SK-N-SH (cell line): Measurements from ENCODE around the gene METRNL. TPM values are rescaled to one million over a fixed set of nuclear protein-coding genes. Genes with fewer than 3 reads are reported as not detected.
"Not testable (repeated sequence)": the region's sequence is repeated elsewhere in the genome, so short reads cannot be mapped to it uniquely, and the experiment has no call there.

ENCODE experiments used
- CTCF ChIA-PET: fragments of 300-600, 350-600 bp; formaldehyde crosslinking; extraction: SDS; loops from one replicate; lab custom pipeline; 2021; lab: Yijun Ruan, JAX
- POLR2A ChIA-PET: fragments of 350-600 bp; sonication (Branson Sonifier 250); formaldehyde crosslinking; extraction: SDS; loops from one replicate; lab custom pipeline; 2020; ENCODE audit warnings: antibody characterized with exemption, inconsistent platforms; lab: Yijun Ruan, JAX
- DNase-seq: peaks from one replicate; pipeline ENCODE4 v3.0.0; 2012
- H2AFZ ChIP-seq: fragments of 200-600 bp; sonication (generic); 2 replicates; pipeline ENCODE4 v1.8.1; 2016; ENCODE audit warnings: antibody characterized with exemption, mild to moderate bottlenecking, low read depth
- H3F3A ChIP-seq: fragments of 200-600 bp; sonication (generic); replicated peaks from 2 replicates; pipeline ENCODE3; 2016; ENCODE audit warnings: antibody characterized with exemption, mild to moderate bottlenecking; ENCODE audit not compliant: insufficient read depth
- H3K27ac ChIP-seq, 2 experiments: fragments of 200-500 bp in 1 of 2; fragments of 200-600 bp in 1 of 2; sonication (Bioruptor generic) in 1 of 2; sonication (generic), shearing (Covaris generic) in 1 of 2; 2 replicates each; pipeline versions ENCODE4 v1.5.1 to v1.6.1; 2014 to 2016; ENCODE audit warnings: low read depth in 2 of 2, inconsistent platforms in 1 of 2, low read length in 1 of 2, mild to moderate bottlenecking in 1 of 2, mixed read lengths in 1 of 2
- H3K27me3 ChIP-seq: fragments of 200-600 bp; sonication (generic), shearing (Covaris generic); 2 replicates; pipeline ENCODE4 v1.6.1; 2016; ENCODE audit warnings: mixed run types; ENCODE audit not compliant: insufficient read depth
- H3K36me3 ChIP-seq, 2 experiments: fragments of 200-500 bp in 1 of 2; fragments of 200-600 bp in 1 of 2; sonication (Bioruptor generic) in 1 of 2; sonication (generic) in 1 of 2; replicated peaks in 1 of 2; 2 replicates each; pipeline versions ENCODE3 to v1.5.1; 2014 to 2016; ENCODE audit warnings: low read length in 1 of 2, mild to moderate bottlenecking in 1 of 2; ENCODE audit not compliant: insufficient read depth in 2 of 2, control insufficient read depth in 1 of 2
- H3K4me1 ChIP-seq, 2 experiments: fragments of 200-500 bp in 1 of 2; fragments of 200-600 bp in 1 of 2; sonication (Bioruptor generic) in 1 of 2; sonication (generic), shearing (Covaris generic) in 1 of 2; 2 replicates each; pipeline versions ENCODE4 v1.5.1 to v1.6.1; 2014 to 2016; ENCODE audit warnings: low read depth in 1 of 2, low read length in 1 of 2, mixed run types in 1 of 2; ENCODE audit not compliant: insufficient read depth in 2 of 2, control insufficient read depth in 1 of 2
- H3K4me2 ChIP-seq: fragments of 200-600 bp; sonication (generic), shearing (Covaris generic); 2 replicates; pipeline ENCODE4 v1.6.1; 2017; ENCODE audit warnings: mixed run types
- H3K4me3 ChIP-seq, 2 experiments: fragments of 200-500 bp in 1 of 2; fragments of 200-600 bp in 1 of 2; sonication (Bioruptor generic) in 1 of 2; sonication (generic), shearing (Covaris generic) in 1 of 2; 2 replicates each; pipeline versions ENCODE4 v1.5.1 to v1.8.1; 2014 to 2016; ENCODE audit warnings: low read depth in 2 of 2, inconsistent platforms in 1 of 2, low read length in 1 of 2, mild to moderate bottlenecking in 1 of 2, mixed read lengths in 1 of 2, moderate library complexity in 1 of 2
- H3K79me2 ChIP-seq: fragments of 200-600 bp; sonication (generic); 2 replicates; pipeline ENCODE4 v1.8.1; 2017; ENCODE audit warnings: mild to moderate bottlenecking; ENCODE audit not compliant: insufficient read depth
- H3K9ac ChIP-seq: fragments of 200-600 bp; sonication (generic); 2 replicates; pipeline ENCODE4 v1.6.1; 2017; ENCODE audit warnings: mixed run types
- H3K9me2 ChIP-seq: fragments of 200-600 bp; sonication (generic); 2 replicates; pipeline ENCODE4 v1.6.1; 2017; ENCODE audit warnings: mixed run types
- H3K9me3 ChIP-seq: fragments of 200-600 bp; sonication (generic); 2 replicates; pipeline ENCODE4 v1.6.1; 2017; ENCODE audit warnings: mixed run types, mild to moderate bottlenecking, moderate library complexity
- H4K20me1 ChIP-seq: fragments of 200-600 bp; sonication (generic); 2 replicates; pipeline ENCODE4 v1.6.1; 2017; ENCODE audit warnings: mild to moderate bottlenecking, mixed run types; ENCODE audit not compliant: insufficient read depth
- CHD2 ChIP-seq: fragments of 150-350 bp; IDR thresholded peaks from 2 replicates; pipeline ENCODE4 v1.6.1; 2018; ENCODE audit warnings: low read length; ENCODE audit not compliant: partially characterized antibody
- GABPA ChIP-seq: IDR thresholded peaks from 2 replicates; pipeline ENCODE4 v1.4.0; 2012; ENCODE audit warnings: low read depth, mild to moderate bottlenecking
- IRF3 ChIP-seq: fragments of 150-350 bp; IDR thresholded peaks from 2 replicates; pipeline ENCODE4 v1.6.1; 2016; ENCODE audit warnings: mild to moderate bottlenecking, low read depth, low read length
- JUND ChIP-seq: IDR thresholded peaks from 2 replicates; pipeline ENCODE4 v1.4.0; 2012
- MAX ChIP-seq: IDR thresholded peaks from 2 replicates; pipeline ENCODE4 v1.4.0; 2012; ENCODE audit warnings: low read depth
- MXI1 ChIP-seq: IDR thresholded peaks from 2 replicates; pipeline ENCODE4 v1.6.1; 2012; ENCODE audit warnings: mild to moderate bottlenecking, low read depth, low read length, improper control_type of control experiment
- NRF1 ChIP-seq: IDR thresholded peaks from 2 replicates; pipeline ENCODE4 v1.6.1; 2012; ENCODE audit warnings: low read depth, mild to moderate bottlenecking, low read length
- POLR2AphosphoS5 ChIP-seq: IDR thresholded peaks from 2 replicates; pipeline ENCODE4 v1.6.1; 2012; ENCODE audit warnings: low read depth, low read length
- RAD21 ChIP-seq: IDR thresholded peaks from 2 replicates; pipeline ENCODE4 v1.6.1; 2012; ENCODE audit warnings: mild to moderate bottlenecking, low read length
- RCOR1 ChIP-seq: fragments of 150-350 bp; IDR thresholded peaks from 2 replicates; pipeline ENCODE4 v1.6.1; 2017; ENCODE audit warnings: antibody characterized with exemption, low read length
- REST ChIP-seq: IDR thresholded peaks from 2 replicates; pipeline ENCODE4 v1.6.1; 2012; ENCODE audit warnings: mild to moderate bottlenecking, low read depth, low read length, moderate library complexity
- RXRA ChIP-seq: IDR thresholded peaks from 2 replicates; pipeline ENCODE4 v1.4.0; 2012; ENCODE audit warnings: low read depth, mild to moderate bottlenecking, borderline replicate concordance
- TAF1 ChIP-seq: IDR thresholded peaks from 2 replicates; pipeline ENCODE4 v1.6.1; 2012; ENCODE audit warnings: low read depth, mild to moderate bottlenecking, low read length, moderate library complexity, borderline replicate concordance
- TCF12 ChIP-seq: IDR thresholded peaks from 2 replicates; pipeline ENCODE4 v1.4.0; 2012
- TEAD4 ChIP-seq: IDR thresholded peaks from 2 replicates; pipeline ENCODE4 v1.4.0; 2012; ENCODE audit warnings: mild to moderate bottlenecking, borderline replicate concordance; ENCODE audit not compliant: insufficient read depth
- YY1 ChIP-seq: IDR thresholded peaks from 2 replicates; pipeline ENCODE4 v1.4.0; 2012; ENCODE audit warnings: low read depth, mild to moderate bottlenecking
- ZBTB33 ChIP-seq: IDR thresholded peaks from 2 replicates; pipeline ENCODE4 v1.4.0; 2012; ENCODE audit warnings: low read depth, borderline replicate concordance
- WGBS: methylation state at CpG from one replicate; pipeline ENCODE4 v1.1.6; 2017; ENCODE audit warnings: low lambda C conversion rate; 5-methylcytosine and 5-hydroxymethylcytosine counted together
- polyA plus RNA-seq, 3 experiments: library from polyadenylated mRNA; depleted of rRNA; stranded (reverse); fragments of >200 nt; gene quantifications; 2 replicates each; pipeline ENCODE4 v1.2.3, GENCODE V29; 2012
- TF ChIP-seq, protein P1 (sequence below): IDR thresholded peaks from 2 replicates; pipeline ENCODE4; 2012

Gene METRNL
- polyA plus RNA-seq, 1 of the 3 experiments (the other 2 are of a cell fraction) = 75.5 TPM

- H3K79me2 ChIP-seq, H4K20me1 ChIP-seq, H3K9ac ChIP-seq, H3K4me1 ChIP-seq, H3K27ac ChIP-seq, H3K4me3 ChIP-seq, H3K4me2 ChIP-seq, DNase-seq, H3K9me2 ChIP-seq, H2AFZ ChIP-seq, POLR2A ChIA-PET, H3K27me3 ChIP-seq: not testable (repeated sequence)
- H3K36me3 ChIP-seq = peaks cover 24 to 68% of the 10 kb centered on the region in 2 experiments
- CTCF ChIA-PET = interaction anchor here (1.3 kb wide), 1 partner anchor 23 kb away, joined by 5 read pairs; no protein-coding TSS in a partner anchor
- peaks cover 16% of the 10 kb centered on the region for H3F3A ChIP-seq
- 96% methylated on average over 18 of the region's 18 CpGs for WGBS
- peaks cover 25% of the 10 kb centered on the region; the same call in 1 of the 2 replicates for H3K9me3 ChIP-seq
Measured at GRCh38 chr17:83044479-83044878, 34.9 kb upstream of the METRNL start.

DNA sequence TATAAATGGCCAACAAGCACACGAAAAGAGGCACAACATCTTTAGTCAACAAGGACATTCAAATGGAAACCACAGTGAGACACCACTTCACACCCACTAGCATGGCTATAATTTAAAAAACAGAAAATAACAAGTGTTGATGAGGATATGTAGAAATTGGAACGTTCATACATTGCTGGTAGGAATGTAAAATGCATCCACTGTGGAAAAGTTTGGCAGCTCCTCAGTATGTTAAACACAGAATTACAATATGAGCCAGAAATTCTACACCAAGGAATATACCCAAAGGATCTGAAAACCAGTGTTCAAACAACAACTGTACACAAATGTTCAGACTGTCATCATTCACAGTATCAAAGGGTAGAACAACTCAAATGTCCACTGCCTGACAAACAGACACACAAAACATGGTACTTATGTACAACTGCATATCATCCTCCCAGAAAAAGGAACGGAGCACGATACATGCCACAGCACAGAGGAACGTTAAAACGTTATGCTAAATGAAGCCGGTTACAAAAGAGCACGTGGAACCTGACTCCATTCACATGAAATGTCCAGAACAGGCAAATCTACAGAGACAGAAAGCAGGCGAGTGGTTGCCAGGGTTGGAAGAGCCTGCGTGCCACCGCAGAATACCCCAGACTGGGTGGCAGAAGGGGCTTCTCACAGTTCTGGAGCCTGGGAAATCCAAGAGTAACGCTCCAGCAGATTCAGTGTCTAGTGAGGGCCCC is 32.8 kb upstream of the METRNL start:
- ChIA-PET CTCF (interaction anchor here (1.5 kb wide), 1 partner anchor 161 kb away, joined by 3 read pairs; no protein-coding TSS in a partner anchor), POLR2A (no interaction called here)
- peaks cover 26% of the 10 kb centered on the region for H3F3A ChIP-seq
- WGBS = 93% methylated on average over 12 of the region's 12 CpGs
- H3K9me2 ChIP-seq = no peaks in the 10 kb centered on the region
- DNase-seq = no peak
- peaks cover 5% of the 10 kb centered on the region; the same call in 1 of the 2 replicates for H3K79me2 ChIP-seq
- peaks cover 19% of the 10 kb centered on the region; the same call in 1 of the 2 replicates for H3K9me3 ChIP-seq
- H3K27ac ChIP-seq = no peak overlapping the region
- H3K36me3 ChIP-seq = peaks cover 24 to 49% of the 10 kb centered on the region in 2 experiments
- no peak overlapping the region for H2AFZ ChIP-seq
- no peaks in the 10 kb centered on the region for H3K27me3 ChIP-seq
- no peaks in the 10 kb centered on the region for H4K20me1 ChIP-seq
- no peak overlapping the region for H3K4me3 ChIP-seq
- no peak overlapping the region for H3K4me2 ChIP-seq
- peaks cover 0 to 6% of the 10 kb centered on the region in 2 experiments; a peak in 1 of 4 replicates for H3K4me1 ChIP-seq
- H3K9ac ChIP-seq = no peak overlapping the region
- TF ChIP-seq JUND (no peak), MXI1 (no peak), IRF3 (no peak), TCF12 (no peak), ZBTB33 (no peak), NRF1 (no peak), GABPA (no peak), TAF1 (no peak), REST (no peak), CHD2 (no peak), TEAD4 (no peak), RXRA (no peak), POLR2AphosphoS5 (no peak), MAX (no peak), RAD21 (no peak), RCOR1 (no peak), YY1 (no peak)
- TF ChIP-seq, protein P1, sequence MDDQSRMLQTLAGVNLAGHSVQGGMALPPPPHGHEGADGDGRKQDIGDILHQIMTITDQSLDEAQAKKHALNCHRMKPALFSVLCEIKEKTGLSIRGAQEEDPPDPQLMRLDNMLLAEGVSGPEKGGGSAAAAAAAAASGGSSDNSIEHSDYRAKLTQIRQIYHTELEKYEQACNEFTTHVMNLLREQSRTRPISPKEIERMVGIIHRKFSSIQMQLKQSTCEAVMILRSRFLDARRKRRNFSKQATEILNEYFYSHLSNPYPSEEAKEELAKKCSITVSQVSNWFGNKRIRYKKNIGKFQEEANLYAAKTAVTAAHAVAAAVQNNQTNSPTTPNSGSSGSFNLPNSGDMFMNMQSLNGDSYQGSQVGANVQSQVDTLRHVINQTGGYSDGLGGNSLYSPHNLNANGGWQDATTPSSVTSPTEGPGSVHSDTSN = no peak
